Caco-2 (cell line): Measurements from ENCODE around the gene BTBD9. TPM values are rescaled to one million over a fixed set of nuclear protein-coding genes. Genes with fewer than 3 reads are reported as not detected.

Experiments
- BruUV-seq: library from RNA; stranded (reverse); fragments of 400-500 nt; replicated peaks from 2 replicates; lab custom pipeline; 2021; lab: Mats Ljungman, UMichigan
- CTCF ChIA-PET: fragments of 300-600 bp; sonication (Branson Sonifier 250); formaldehyde crosslinking; loops from one replicate; lab custom pipeline; 2022; ENCODE audit warnings: antibody characterized with exemption; lab: Charles Lee
- POLR2A ChIA-PET: fragments of 300-600 bp; sonication (Branson Sonifier 250); formaldehyde crosslinking; loops from one replicate; lab custom pipeline; 2022; ENCODE audit warnings: antibody characterized with exemption; lab: Charles Lee
- DNase-seq, 2 experiments: peaks; one replicate each; pipeline versions ENCODE4 v3.0.0 to v3.0.0-alpha.2; 2020 to 2022
- H3K27me3 ChIP-seq: replicated peaks from 2 replicates; pipeline ENCODE4 v1.6.0; 2011; ENCODE audit warnings: low read length; ENCODE audit not compliant: control insufficient read depth, insufficient read depth
- H3K36me3 ChIP-seq: 2 replicates; pipeline ENCODE4 v1.5.1; 2011; ENCODE audit warnings: low read length; ENCODE audit not compliant: control insufficient read depth, insufficient read depth
- H3K4me1 ChIP-seq: fragments of 250-450 bp; sonication (Bioruptor Pico); 2 replicates; pipeline ENCODE4 v1.5.1; 2020; ENCODE audit warnings: mild to moderate bottlenecking
- H3K4me3 ChIP-seq: 2 replicates; pipeline ENCODE4 v1.5.1; 2011; ENCODE audit warnings: low read depth, mild to moderate bottlenecking, control low read depth, low read length
- H3K9me3 ChIP-seq: fragments of 250-450 bp; sonication (Bioruptor Pico); 2 replicates; pipeline ENCODE4 v1.5.1; 2020; ENCODE audit warnings: mild to moderate bottlenecking, moderate library complexity
- H3K27ac Mint-ChIP-seq: one replicate; pipeline ENCODE4 v1.8.0; 2022; ENCODE audit warnings: mixed read lengths; ENCODE audit not compliant: unreplicated experiment
- H3K27me3 Mint-ChIP-seq: one replicate; pipeline ENCODE4 v1.8.0; 2022; ENCODE audit warnings: mixed read lengths; ENCODE audit not compliant: insufficient read depth, unreplicated experiment
- H3K36me3 Mint-ChIP-seq: one replicate; pipeline ENCODE4 v1.8.0; 2022; ENCODE audit warnings: mild to moderate bottlenecking, mixed read lengths; ENCODE audit not compliant: insufficient read depth, unreplicated experiment
- H3K4me1 Mint-ChIP-seq: one replicate; pipeline ENCODE4 v1.8.0; 2022; ENCODE audit warnings: low read depth, mixed read lengths; ENCODE audit not compliant: unreplicated experiment
- H3K4me3 Mint-ChIP-seq: one replicate; pipeline ENCODE4 v1.8.0; 2022; ENCODE audit warnings: mild to moderate bottlenecking, moderate library complexity, mixed read lengths; ENCODE audit not compliant: unreplicated experiment
- H3K9me3 Mint-ChIP-seq: one replicate; pipeline ENCODE4 v1.8.0; 2022; ENCODE audit warnings: mixed read lengths; ENCODE audit not compliant: unreplicated experiment
- CTCF ChIP-seq, 2 experiments: fragments of 200-600 bp in 1 of 2; IDR thresholded peaks; 1 replicate in 1 of 2; 2 replicates in 1 of 2; pipeline versions ENCODE4 v1.5.1 to v1.8.0; 2011 to 2022; ENCODE audit warnings: antibody characterized with exemption in 1 of 2, control low read depth in 1 of 2, inconsistent platforms in 1 of 2, low read depth in 1 of 2, low read length in 1 of 2, mild to moderate bottlenecking in 1 of 2, moderate library complexity in 1 of 2; ENCODE audit not compliant: insufficient read depth in 1 of 2, severe bottlenecking in 1 of 2, unreplicated experiment in 1 of 2
- intact Hi-C: fragments of 100-400 bp; cut with micrococcal nuclease; formaldehyde crosslinking; loops from one replicate; pipeline ENCODE4 v1.10.0; 2022; ENCODE audit not compliant: unreplicated experiment
- total RNA-seq: library from RNA; stranded (reverse); gene quantifications from 2 replicates; pipeline ENCODE4 v1.2.3, GENCODE V29; 2022

The BTBD9 gene
- total RNA-seq, 1 experiment from 2014 or later = 19.6 TPM

- Histone ChIP-seq H3K9me3 (no peaks in the 10 kb centered on the region; the same call in 1 of the 2 replicates), H3K4me3 (no peak overlapping the region), H3K27me3 (no peaks in the 10 kb centered on the region), H3K4me1 (peaks cover 23% of the 10 kb centered on the region), H3K36me3 (no peaks in the 10 kb centered on the region)
- H3K4me3 Mint-ChIP-seq = no peak overlapping the region
- intact Hi-C loops = no loop called here
- POLR2A ChIA-PET = no interaction called here
- CTCF ChIA-PET = no interaction called here
- no peak overlapping the region for H3K27ac Mint-ChIP-seq
- H3K9me3 Mint-ChIP-seq = no peaks in the 10 kb centered on the region
- no peak for DNase-seq
- no TSS peak for BruUV-seq
- H3K27me3 Mint-ChIP-seq = no peaks in the 10 kb centered on the region
- H3K4me1 Mint-ChIP-seq = peaks cover 30% of the 10 kb centered on the region
- peaks cover 2% of the 10 kb centered on the region for H3K36me3 Mint-ChIP-seq
- no peak for TF ChIP-seq CTCF (IDR thresholded peaks at IDR 0.05; ENCODE audit: insufficient read depth in 1 of 2, low read depth in 1 of 2, low read length in 1 of 2, severe bottlenecking in 1 of 2, unreplicated experiment in 1 of 2)
Measured at GRCh38 chr6:38634518-38634917, 5.2 kb downstream of the BTBD9 start.

- ChIA-PET CTCF (no interaction called here), POLR2A (no interaction called here)
- Histone ChIP-seq H3K27me3 (no peaks in the 10 kb centered on the region), H3K9me3 (no peaks in the 10 kb centered on the region; the same call in 1 of the 2 replicates), H3K4me1 (peaks cover 13% of the 10 kb centered on the region; the same call in 1 of the 2 replicates), H3K4me3 (no peak overlapping the region), H3K36me3 (no peaks in the 10 kb centered on the region)
- Mint-ChIP-seq H3K4me3 (no peak overlapping the region), H3K27ac (no peak overlapping the region), H3K9me3 (no peaks in the 10 kb centered on the region), H3K27me3 (no peaks in the 10 kb centered on the region), H3K4me1 (peaks cover 17% of the 10 kb centered on the region), H3K36me3 (no peaks in the 10 kb centered on the region)
- intact Hi-C loops = no loop called here
- no TSS peak for BruUV-seq
- DNase-seq = no peak
- no peak for TF ChIP-seq CTCF (IDR thresholded peaks at IDR 0.05; ENCODE audit: insufficient read depth in 1 of 2, low read depth in 1 of 2, low read length in 1 of 2, severe bottlenecking in 1 of 2, unreplicated experiment in 1 of 2)
Measured at GRCh38 chr6:38632490-38632889, 7.2 kb downstream of the BTBD9 start.

- ChIA-PET POLR2A (interaction anchor here (0.6 kb wide), 1 partner anchor 72 kb away, joined by 3 read pairs; no protein-coding TSS in a partner anchor), CTCF (no interaction called here)
- no peaks in the 10 kb centered on the region for H3K9me3 Mint-ChIP-seq
- H3K36me3 Mint-ChIP-seq = no peaks in the 10 kb centered on the region
- no peak overlapping the region for H3K4me3 Mint-ChIP-seq
- peak overlapping the region; percentile 70 for H3K27ac Mint-ChIP-seq
- H3K27me3 Mint-ChIP-seq = no peaks in the 10 kb centered on the region
- no peaks in the 10 kb centered on the region for H3K27me3 ChIP-seq
- no peak overlapping the region for H3K4me3 ChIP-seq
- H3K4me1 ChIP-seq = peaks cover 9% of the 10 kb centered on the region; the same call in 1 of the 2 replicates
- peaks cover 7% of the 10 kb centered on the region for H3K4me1 Mint-ChIP-seq
- BruUV-seq = no TSS peak
- TF ChIP-seq CTCF (IDR thresholded peaks at IDR 0.05; ENCODE audit: insufficient read depth in 1 of 2, low read depth in 1 of 2, low read length in 1 of 2, severe bottlenecking in 1 of 2, unreplicated experiment in 1 of 2) = no peak
- intact Hi-C loops = no loop called here
- no peaks in the 10 kb centered on the region for H3K36me3 ChIP-seq
- DNase-seq = no peak
- no peaks in the 10 kb centered on the region; the same call in 1 of the 2 replicates for H3K9me3 ChIP-seq
Measured at GRCh38 chr6:38631186-38631783, 8.4 kb downstream of the BTBD9 start.
